ENCODE data around the gene COA4.

- TF ChIP-seq, protein P1, sequence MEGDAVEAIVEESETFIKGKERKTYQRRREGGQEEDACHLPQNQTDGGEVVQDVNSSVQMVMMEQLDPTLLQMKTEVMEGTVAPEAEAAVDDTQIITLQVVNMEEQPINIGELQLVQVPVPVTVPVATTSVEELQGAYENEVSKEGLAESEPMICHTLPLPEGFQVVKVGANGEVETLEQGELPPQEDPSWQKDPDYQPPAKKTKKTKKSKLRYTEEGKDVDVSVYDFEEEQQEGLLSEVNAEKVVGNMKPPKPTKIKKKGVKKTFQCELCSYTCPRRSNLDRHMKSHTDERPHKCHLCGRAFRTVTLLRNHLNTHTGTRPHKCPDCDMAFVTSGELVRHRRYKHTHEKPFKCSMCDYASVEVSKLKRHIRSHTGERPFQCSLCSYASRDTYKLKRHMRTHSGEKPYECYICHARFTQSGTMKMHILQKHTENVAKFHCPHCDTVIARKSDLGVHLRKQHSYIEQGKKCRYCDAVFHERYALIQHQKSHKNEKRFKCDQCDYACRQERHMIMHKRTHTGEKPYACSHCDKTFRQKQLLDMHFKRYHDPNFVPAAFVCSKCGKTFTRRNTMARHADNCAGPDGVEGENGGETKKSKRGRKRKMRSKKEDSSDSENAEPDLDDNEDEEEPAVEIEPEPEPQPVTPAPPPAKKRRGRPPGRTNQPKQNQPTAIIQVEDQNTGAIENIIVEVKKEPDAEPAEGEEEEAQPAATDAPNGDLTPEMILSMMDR (IDR thresholded peaks at IDR 0.05) = no peak
- no peak for TF ChIP-seq POLR2A (IDR thresholded peaks at IDR 0.05)
Measured at GRCh38 chr11:73902303-73902702, 25.7 kb upstream of the COA4 start.

Measured in body of pancreas (tissue), 4 donors.